NOMO-1 treated with dmso at 0.1 percent for 144 hours (cell line): ENCODE results near the gene SLC13A2.

ENCODE experiments used
- DNase-seq: peaks from one replicate; lab custom pipeline; 2025; ENCODE audit not compliant: unreplicated experiment; lab: John Stamatoyannopoulos, UW

Gene SLC13A2

GRCh38 chr17:28491860-28492259, 18.4 kb downstream of the SLC13A2 start:
- DNase-seq = no peak

GRCh38 chr17:28492352-28493310, 19.2 kb downstream of the SLC13A2 start:
- no peak for DNase-seq

GRCh38 chr17:28493460-28493859, 20.0 kb downstream of the SLC13A2 start:
- DNase-seq = no peak

- peak; percentile 16 for DNase-seq
These were observed 21.2 kb downstream of the SLC13A2 start for GRCh38 chr17:28494445-28495188.

GRCh38 chr17:28495635-28496034, 22.2 kb downstream of the SLC13A2 start:
- DNase-seq = no peak

- DNase-seq = no peak
These were observed 24.5 kb downstream of the SLC13A2 start for GRCh38 chr17:28497931-28498330.

- DNase-seq = no peak
These were observed 25.4 kb downstream of the SLC13A2 start for GRCh38 chr17:28498652-28499363.

GRCh38 chr17:28499364-28499664, 25.9 kb downstream of the SLC13A2 start:
- no peak for DNase-seq

- DNase-seq = no peak
These were observed 26.4 kb downstream of the SLC13A2 start for GRCh38 chr17:28499684-28500357.

- no peak for DNase-seq
These were observed 27.4 kb downstream of the SLC13A2 start for GRCh38 chr17:28500712-28501379.

GRCh38 chr17:28501421-28502284, 28.2 kb downstream of the SLC13A2 start:
- no peak for DNase-seq

- DNase-seq = no peak
These were observed 30.0 kb downstream of the SLC13A2 start for GRCh38 chr17:28503420-28503819.

GRCh38 chr17:28505986-28506665, 32.7 kb downstream of the SLC13A2 start, which contains the start of gene FOXN1:
TSS of gene FOXN1 (plus strand) at chr17:28506348. CDS start at chr17:28523970, 17,622 bp downstream.
- no peak for DNase-seq

GRCh38 chr17:28506763-28507487, 33.5 kb downstream of the SLC13A2 start:
- no peak for DNase-seq

GRCh38 chr17:28507567-28508203, 34.2 kb downstream of the SLC13A2 start:
- no peak for DNase-seq

GRCh38 chr17:28508211-28508724, 34.8 kb downstream of the SLC13A2 start:
- DNase-seq = no peak

GRCh38 chr17:28509789-28510188, 36.3 kb downstream of the SLC13A2 start:
- DNase-seq = peak; percentile 39
